Mucosa of descending colon (tissue), 3 donors: ENCODE results near the gene DNM3. TPM values are rescaled to one million over a fixed set of nuclear protein-coding genes. Genes with fewer than 3 reads are reported as not detected.

Experiments
- ATAC-seq: fragments of 200-7000 bp; cut with Tn5 transposase; one replicate; pipeline ENCODE4 v1.9.1; 2020; ENCODE audit warnings: mild to moderate bottlenecking, moderate library complexity
- DNase-seq, 3 donors: peaks; one replicate each; pipeline ENCODE4 v3.0.0-alpha.2; 2020
- H3K36me3 ChIP-seq: fragments of 200-600 bp; one replicate; pipeline ENCODE4 v1.8.0; 2021; ENCODE audit warnings: low read depth, mild to moderate bottlenecking
- H3K4me1 ChIP-seq: fragments of 200-600 bp; one replicate; pipeline ENCODE4 v1.8.0; 2021; ENCODE audit warnings: low read depth, mild to moderate bottlenecking
- H3K4me3 ChIP-seq: fragments of 200-600 bp; one replicate; pipeline ENCODE4 v1.8.0; 2021; ENCODE audit warnings: mild to moderate bottlenecking
- H3K9me3 ChIP-seq: fragments of 200-600 bp; one replicate; pipeline ENCODE4 v1.8.0; 2021; ENCODE audit warnings: mild to moderate bottlenecking
- intact Hi-C, 2 donors: fragments of 100-400 bp; cut with DNase I in 1 of 2; cut with micrococcal nuclease in 1 of 2; formaldehyde crosslinking; loops; one replicate each; pipeline versions ENCODE4 v1.11.0 to v1.11.1; 2022; cut with DNase I, micrococcal nuclease
- total RNA-seq, 3 donors: library from RNA; stranded (reverse); fragmentation: NEBNext Ultra II Directional in 2 of 3; extraction: Animal tissue kit (Norgen Biotek cat#: 25700) in 2 of 3; gene quantifications; one replicate each; pipeline versions ENCODE4 v1.2.1 to v1.2.4, GENCODE V29; 2021 to 2023
- TF ChIP-seq, protein P1 (sequence below): fragments of 200-600 bp; IDR thresholded peaks from one replicate; pipeline ENCODE4 v1.8.0; 2022; ENCODE audit warnings: antibody characterized with exemption, mild to moderate bottlenecking
- donor health status: DM: no; HTN: no; CAD: no; lungs with moderate emphysema.
- donor health status: DM: no; HTN: no; CAD: no.
- donor health status: DM: no; HTN: yes; CAD: no.

Gene DNM3
- total RNA-seq, 3 donors from 2014 or later, result 1.4 to 6.4 (median 2.1) TPM

DNA sequence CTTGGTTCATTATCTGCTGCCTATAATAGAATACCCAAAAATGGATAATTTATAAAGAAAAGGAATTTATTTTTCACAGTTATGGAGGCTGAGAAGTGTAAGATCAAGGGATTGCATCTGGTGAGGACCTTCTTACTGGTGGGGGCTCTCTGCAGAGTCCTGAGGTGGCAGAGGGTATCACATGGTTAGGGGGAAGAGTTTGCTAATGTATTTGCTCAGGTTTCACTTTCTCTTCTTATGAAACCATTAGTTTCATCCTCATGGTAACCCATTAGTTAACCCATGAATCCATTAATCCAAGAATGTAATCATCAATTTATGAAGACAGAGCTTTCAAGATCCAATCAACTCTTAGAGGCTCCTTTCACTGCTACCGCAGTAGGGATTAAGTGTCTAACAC, 120.6 kb downstream of the DNM3 start:
- TF ChIP-seq, protein P1, sequence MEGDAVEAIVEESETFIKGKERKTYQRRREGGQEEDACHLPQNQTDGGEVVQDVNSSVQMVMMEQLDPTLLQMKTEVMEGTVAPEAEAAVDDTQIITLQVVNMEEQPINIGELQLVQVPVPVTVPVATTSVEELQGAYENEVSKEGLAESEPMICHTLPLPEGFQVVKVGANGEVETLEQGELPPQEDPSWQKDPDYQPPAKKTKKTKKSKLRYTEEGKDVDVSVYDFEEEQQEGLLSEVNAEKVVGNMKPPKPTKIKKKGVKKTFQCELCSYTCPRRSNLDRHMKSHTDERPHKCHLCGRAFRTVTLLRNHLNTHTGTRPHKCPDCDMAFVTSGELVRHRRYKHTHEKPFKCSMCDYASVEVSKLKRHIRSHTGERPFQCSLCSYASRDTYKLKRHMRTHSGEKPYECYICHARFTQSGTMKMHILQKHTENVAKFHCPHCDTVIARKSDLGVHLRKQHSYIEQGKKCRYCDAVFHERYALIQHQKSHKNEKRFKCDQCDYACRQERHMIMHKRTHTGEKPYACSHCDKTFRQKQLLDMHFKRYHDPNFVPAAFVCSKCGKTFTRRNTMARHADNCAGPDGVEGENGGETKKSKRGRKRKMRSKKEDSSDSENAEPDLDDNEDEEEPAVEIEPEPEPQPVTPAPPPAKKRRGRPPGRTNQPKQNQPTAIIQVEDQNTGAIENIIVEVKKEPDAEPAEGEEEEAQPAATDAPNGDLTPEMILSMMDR, result no peak
- ATAC-seq, result no peak
- no peaks in the 10 kb centered on the region for H3K9me3 ChIP-seq
- H3K36me3 ChIP-seq, result no peaks in the 10 kb centered on the region
- intact Hi-C loops, result no loop called here
- no peak overlapping the region for H3K4me3 ChIP-seq
- DNase-seq, result no peak
- no peaks in the 10 kb centered on the region for H3K4me1 ChIP-seq

DNA sequence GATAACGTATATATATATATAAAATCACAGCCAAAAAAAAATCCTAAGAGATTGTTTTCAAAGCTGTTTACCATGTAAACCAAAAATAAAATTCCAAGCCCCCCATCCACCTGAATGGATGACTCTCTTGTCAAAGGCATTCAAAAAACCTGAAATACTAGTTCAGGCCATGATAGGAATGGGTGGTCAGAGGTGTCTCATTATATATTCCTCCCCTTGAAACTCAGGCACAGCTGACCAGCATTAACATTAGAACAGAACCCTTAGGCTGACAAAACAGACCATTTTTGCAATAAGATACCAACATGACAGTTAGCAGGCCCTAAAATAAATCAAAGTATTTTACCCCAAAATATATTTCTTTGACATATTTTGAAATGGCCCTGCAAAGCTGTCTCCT, 122.5 kb downstream of the DNM3 start:
- no peaks in the 10 kb centered on the region for H3K4me1 ChIP-seq
- TF ChIP-seq, protein P1, result no peak
- ATAC-seq (no peak), DNase-seq (no peak)
- no peaks in the 10 kb centered on the region for H3K36me3 ChIP-seq
- H3K9me3 ChIP-seq, result no peaks in the 10 kb centered on the region
- H3K4me3 ChIP-seq, result no peak overlapping the region
- intact Hi-C loops, result no loop called here

DNA sequence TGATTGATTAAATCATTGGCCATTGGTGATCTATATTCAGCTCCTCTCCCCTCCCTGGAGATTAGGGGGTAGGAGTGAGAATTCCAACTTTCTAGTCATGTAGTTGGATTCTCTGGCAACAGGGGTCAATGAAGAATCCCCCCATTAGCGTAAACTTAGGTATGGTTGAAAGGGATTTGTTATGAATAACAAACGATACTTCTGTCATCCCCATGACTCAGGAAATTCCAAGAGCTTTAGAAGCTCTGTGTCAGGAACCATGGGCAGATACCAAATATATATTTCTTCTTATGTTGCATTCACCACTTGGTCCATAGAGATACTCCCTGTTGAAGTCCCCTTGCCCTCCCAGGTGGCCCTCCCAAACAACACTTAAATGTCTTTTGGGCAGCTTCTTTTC, 124.5 kb downstream of the DNM3 start:
- Histone ChIP-seq H3K4me1 (no peaks in the 10 kb centered on the region), H3K36me3 (no peaks in the 10 kb centered on the region), H3K9me3 (no peaks in the 10 kb centered on the region), H3K4me3 (no peak overlapping the region)
- intact Hi-C loops, result no loop called here
- DNase-seq, result no peak
- ATAC-seq, result no peak
- TF ChIP-seq, protein P1, result no peak

DNA sequence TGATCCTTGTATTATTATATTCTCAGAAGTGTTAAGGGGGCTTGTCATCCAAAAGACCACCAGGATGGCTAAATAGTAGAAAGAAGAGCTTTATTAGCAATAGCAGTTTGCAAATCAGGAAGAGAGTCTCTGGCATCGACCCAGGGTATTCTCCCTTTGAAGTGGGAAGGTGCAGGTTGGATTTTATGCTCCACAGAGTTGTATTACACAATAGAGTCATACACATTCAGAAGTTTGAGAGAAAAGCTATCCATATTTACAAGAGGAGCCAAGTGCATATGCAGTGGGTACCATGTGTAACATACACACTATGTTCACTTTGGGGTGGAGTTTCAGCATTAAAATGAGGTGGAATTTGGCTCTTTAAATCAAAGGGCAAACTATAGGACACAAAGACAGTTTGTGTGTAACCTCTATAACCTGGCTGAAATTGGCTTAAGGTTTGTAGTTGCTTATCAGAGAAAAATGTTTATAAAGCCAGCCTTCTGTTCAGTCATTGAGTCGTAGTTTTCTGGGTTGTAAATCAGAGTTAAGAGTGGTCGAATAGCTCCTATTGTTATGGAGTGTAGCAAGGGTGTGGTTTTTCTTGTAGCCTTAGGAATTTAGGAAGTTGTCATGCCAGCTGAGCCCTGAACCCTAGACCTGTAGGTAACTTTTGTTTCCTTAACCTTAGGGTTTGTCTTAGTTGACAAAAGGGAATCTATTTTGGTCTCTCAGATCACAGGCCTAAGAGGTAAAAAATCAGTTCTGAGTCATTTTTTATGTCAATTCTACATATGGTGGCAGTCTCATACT, 125.3 kb downstream of the DNM3 start:
- ATAC-seq, result peak; percentile 66
- Histone ChIP-seq H3K4me1 (no peaks in the 10 kb centered on the region), H3K9me3 (no peaks in the 10 kb centered on the region), H3K36me3 (no peaks in the 10 kb centered on the region), H3K4me3 (no peak overlapping the region)
- intact Hi-C loops, result no loop called here
- TF ChIP-seq, protein P1, result no peak
- peak in 1 of 3 donors; percentile 19 for DNase-seq

DNA sequence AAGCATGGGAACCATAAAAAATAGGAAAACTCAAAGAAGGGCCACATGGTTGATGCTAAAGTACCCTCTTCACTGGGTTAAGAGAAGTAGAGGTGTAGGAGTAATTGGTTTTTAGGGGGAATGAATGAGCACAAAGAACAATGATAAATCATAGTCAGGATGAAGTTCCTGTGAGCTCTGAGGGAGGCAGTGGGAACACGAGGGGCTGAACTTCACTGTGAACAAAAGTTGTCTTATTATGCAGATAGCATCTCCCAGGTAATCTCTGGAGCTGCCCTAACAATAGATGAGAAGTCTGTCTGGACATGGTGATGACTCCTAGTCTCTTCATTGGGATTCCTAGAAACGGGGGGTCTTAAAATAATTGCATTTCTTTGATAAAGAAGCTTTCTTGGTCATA, 127.9 kb downstream of the DNM3 start:
- Histone ChIP-seq H3K36me3 (no peaks in the 10 kb centered on the region), H3K9me3 (no peaks in the 10 kb centered on the region), H3K4me3 (no peak overlapping the region), H3K4me1 (no peaks in the 10 kb centered on the region)
- TF ChIP-seq, protein P1, result no peak
- no peak for DNase-seq
- no peak for ATAC-seq
- intact Hi-C loops, result no loop called here
